ENCODE data around the gene CD93.

DNA sequence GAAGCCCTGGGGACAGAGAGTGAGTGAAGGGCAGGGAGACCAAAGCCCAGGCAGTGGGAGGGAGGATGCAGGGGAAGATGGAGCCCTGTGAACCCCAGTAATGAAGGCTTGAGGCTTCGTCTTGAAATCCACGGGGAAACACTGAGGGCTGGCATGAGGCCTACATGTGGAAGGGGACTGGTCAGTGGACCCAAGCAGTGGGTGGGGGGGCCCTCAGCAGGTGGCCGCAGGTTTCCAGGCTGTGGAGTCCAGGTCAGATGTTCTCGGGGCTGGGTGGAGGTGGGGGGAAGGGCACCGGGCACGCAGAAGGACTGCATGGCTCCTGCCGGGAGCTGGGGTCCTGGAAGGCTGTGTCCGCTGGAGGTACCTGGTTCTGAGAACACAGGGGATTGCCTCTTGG lies 2.7 kb upstream of the CD93 start:
- TF ChIP-seq, protein P1, sequence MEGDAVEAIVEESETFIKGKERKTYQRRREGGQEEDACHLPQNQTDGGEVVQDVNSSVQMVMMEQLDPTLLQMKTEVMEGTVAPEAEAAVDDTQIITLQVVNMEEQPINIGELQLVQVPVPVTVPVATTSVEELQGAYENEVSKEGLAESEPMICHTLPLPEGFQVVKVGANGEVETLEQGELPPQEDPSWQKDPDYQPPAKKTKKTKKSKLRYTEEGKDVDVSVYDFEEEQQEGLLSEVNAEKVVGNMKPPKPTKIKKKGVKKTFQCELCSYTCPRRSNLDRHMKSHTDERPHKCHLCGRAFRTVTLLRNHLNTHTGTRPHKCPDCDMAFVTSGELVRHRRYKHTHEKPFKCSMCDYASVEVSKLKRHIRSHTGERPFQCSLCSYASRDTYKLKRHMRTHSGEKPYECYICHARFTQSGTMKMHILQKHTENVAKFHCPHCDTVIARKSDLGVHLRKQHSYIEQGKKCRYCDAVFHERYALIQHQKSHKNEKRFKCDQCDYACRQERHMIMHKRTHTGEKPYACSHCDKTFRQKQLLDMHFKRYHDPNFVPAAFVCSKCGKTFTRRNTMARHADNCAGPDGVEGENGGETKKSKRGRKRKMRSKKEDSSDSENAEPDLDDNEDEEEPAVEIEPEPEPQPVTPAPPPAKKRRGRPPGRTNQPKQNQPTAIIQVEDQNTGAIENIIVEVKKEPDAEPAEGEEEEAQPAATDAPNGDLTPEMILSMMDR (IDR thresholded peaks at IDR 0.05; ENCODE audit: low read depth, low read length), result no peak
- no peak for TF ChIP-seq EZH2phosphoT487 (IDR thresholded peaks at IDR 0.05; ENCODE audit: low read depth)

All from OCI-LY3 (cell line).